GM21447 (cell line): Measurements from ENCODE around the gene DYNC1I1.

Experiments
- ATAC-seq: cut with Tn5 transposase; IDR thresholded peaks from one replicate; pipeline ENCODE4 v1.9.1; 2021; ENCODE audit not compliant: unreplicated experiment

Gene DYNC1I1

GRCh38 chr7:95788884-95789283 lies 16.5 kb downstream of the DYNC1I1 start:
- no peak for ATAC-seq

- ATAC-seq = no peak
These were observed 21.3 kb downstream of the DYNC1I1 start for GRCh38 chr7:95793658-95794057.

- peak; percentile 70 for ATAC-seq
These were observed 22.7 kb downstream of the DYNC1I1 start for GRCh38 chr7:95794917-95795515.

GRCh38 chr7:95796617-95797016 lies 24.3 kb downstream of the DYNC1I1 start:
- no peak for ATAC-seq

- ATAC-seq = no peak
These were observed 26.1 kb downstream of the DYNC1I1 start for GRCh38 chr7:95798401-95798930.

- ATAC-seq = no peak
These were observed 28.4 kb downstream of the DYNC1I1 start for GRCh38 chr7:95800787-95801186.

GRCh38 chr7:95802270-95802669 lies 29.9 kb downstream of the DYNC1I1 start:
- ATAC-seq = no peak

GRCh38 chr7:95804052-95804451 lies 31.7 kb downstream of the DYNC1I1 start:
- ATAC-seq = no peak

- ATAC-seq = no peak
These were observed 33.6 kb downstream of the DYNC1I1 start for GRCh38 chr7:95805909-95806308.

- ATAC-seq = no peak
These were observed 36.0 kb downstream of the DYNC1I1 start for GRCh38 chr7:95808396-95808795.

GRCh38 chr7:95811846-95812445 lies 39.6 kb downstream of the DYNC1I1 start:
- ATAC-seq = no peak

- no peak for ATAC-seq
These were observed 42.4 kb downstream of the DYNC1I1 start for GRCh38 chr7:95814721-95815120.

GRCh38 chr7:95817866-95818640 lies 45.7 kb downstream of the DYNC1I1 start:
- ATAC-seq = no peak

GRCh38 chr7:95820778-95821177 lies 48.4 kb downstream of the DYNC1I1 start:
- no peak for ATAC-seq

- no peak for ATAC-seq
These were observed 50.4 kb downstream of the DYNC1I1 start for GRCh38 chr7:95822717-95823116.

- ATAC-seq = no peak
These were observed 52.3 kb downstream of the DYNC1I1 start for GRCh38 chr7:95824616-95825015.

- no peak for ATAC-seq
These were observed 56.8 kb downstream of the DYNC1I1 start for GRCh38 chr7:95828824-95829790.

GRCh38 chr7:95840953-95841950 lies 68.9 kb downstream of the DYNC1I1 start:
- ATAC-seq = peak; percentile 83

GRCh38 chr7:95843286-95843685 lies 70.9 kb downstream of the DYNC1I1 start:
- no peak for ATAC-seq

- ATAC-seq = no peak
These were observed 72.7 kb downstream of the DYNC1I1 start for GRCh38 chr7:95845007-95845406.
